ENCODE measurements around the gene RAB6D.
A peak's percentile ranks its signal among the peaks of the same experiment; 100 is the strongest.
"Not testable (repeated sequence)": the region's sequence is repeated elsewhere in the genome, so short reads cannot be mapped to it uniquely, and the experiment has no call there.

Gene RAB6D

DNA sequence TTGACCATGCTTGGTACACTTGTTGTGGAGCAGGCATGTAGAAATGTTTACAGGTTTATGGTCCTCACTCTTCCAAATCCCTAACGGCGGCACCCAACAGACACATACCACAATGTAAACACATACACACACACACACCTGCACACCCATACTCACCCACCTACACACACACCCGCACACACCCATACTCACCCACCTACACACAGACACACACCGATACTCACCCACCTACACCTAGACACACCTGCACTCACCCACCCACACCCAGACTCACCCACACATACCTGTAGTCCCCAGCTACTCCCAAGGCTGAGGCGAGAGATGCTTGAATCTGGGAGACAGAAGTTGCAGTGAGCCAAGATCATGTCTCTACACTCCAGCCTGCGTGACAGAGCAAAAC is 1.5 kb upstream of the RAB6D start:
- no peak for DNase-seq

- DNase-seq, result not testable (repeated sequence)
Measured at GRCh38 chr2:131363213-131363612, 755 bp downstream of the RAB6D start.

DNA sequence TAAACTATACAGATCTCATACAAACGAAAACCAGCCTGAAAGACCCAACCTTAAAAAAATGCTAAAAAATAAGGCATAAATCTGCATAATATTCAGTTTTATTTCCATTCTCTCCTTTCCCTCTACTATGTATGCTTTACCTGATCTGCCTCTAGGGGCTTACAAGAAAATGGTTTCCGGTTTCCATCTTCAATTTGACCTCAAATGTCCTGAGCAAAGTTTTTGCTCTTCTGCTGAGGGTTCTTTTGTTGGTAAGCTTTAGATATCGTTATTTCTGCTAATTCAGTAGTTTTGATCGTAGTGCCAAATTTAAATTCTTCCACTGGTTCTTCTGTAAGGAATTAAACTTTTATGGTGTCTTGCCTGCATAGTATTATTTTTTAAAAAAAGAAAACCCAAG is 2.2 kb downstream of the RAB6D start:
- not testable (repeated sequence) for DNase-seq

GRCh38 chr2:131353167-131353697 is 10.7 kb downstream of the RAB6D start:
- not testable (repeated sequence) for DNase-seq

DNA sequence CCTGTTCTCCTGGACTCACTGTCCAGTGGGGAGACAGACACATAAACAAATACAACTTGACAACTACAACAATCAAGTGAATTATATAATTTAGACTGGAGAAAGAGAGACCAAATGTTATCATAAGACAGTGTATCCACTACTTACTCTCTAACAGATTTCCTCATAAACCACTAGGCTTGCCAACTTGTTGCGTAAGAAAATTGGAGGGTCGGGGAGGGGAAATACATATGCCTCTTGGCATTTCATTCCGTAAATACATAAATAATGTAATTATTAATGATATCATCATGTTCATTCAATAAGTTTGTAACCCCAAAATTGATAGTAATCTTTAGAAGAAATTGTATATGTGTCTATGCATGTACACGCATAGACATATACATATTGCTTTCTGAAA is 14.9 kb downstream of the RAB6D start:
- DNase-seq, result no peak

GRCh38 chr2:131347035-131347434 is 16.9 kb downstream of the RAB6D start:
- DNase-seq, result not testable (repeated sequence)

- not testable (repeated sequence) for DNase-seq
Measured at GRCh38 chr2:131339307-131339706, 24.7 kb downstream of the RAB6D start.

- DNase-seq, result peak; percentile 2 to 19
Measured at GRCh38 chr2:131335319-131335718, 28.6 kb downstream of the RAB6D start.

GRCh38 chr2:131332709-131333108 is 31.3 kb downstream of the RAB6D start:
- DNase-seq, result not testable (repeated sequence)

- not testable (repeated sequence) for DNase-seq
Measured at GRCh38 chr2:131331000-131331399, 33.0 kb downstream of the RAB6D start.

DNA sequence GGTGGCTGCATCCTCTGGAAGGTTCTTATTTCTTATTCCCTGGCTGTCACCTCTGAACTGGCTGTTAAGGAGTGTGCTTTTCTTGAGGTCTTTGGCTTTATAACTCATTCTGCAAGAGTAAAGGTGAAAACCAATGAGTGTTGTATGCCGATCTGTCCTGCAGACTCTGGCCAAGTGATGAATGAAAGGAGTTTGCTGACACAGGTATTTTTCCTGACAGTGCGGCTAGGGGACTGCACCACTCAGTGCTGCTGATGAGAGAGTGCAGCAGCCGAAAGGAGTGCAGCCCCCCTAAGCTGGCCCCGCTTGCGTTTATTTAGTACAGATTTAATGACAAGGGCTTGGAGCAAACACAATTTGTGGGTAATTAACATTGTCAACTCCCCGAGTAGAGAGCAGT is 41.8 kb downstream of the RAB6D start:
- DNase-seq, result no peak

DNA sequence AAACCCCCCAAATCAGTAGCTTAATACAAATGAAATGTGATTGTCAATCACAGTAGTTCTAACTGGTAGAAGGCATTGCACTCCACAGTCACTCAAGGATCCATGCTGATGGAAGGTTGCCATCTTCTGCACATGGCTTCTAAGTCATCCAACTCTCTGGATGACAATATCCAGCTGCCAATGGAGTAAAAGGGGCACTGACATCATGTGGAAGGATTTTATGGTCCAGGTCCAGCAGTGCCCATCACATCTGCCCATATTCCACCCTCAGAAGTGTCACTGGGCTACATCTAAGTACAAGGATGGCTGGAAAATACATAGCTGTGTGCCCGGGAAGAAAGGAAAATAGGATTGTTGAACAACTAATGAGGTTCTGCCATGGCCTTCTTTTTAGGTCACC is 42.6 kb downstream of the RAB6D start:
- DNase-seq, result not testable (repeated sequence)

GRCh38 chr2:131311001-131311400 is 53.0 kb downstream of the RAB6D start:
- not testable (repeated sequence) for DNase-seq

Measured in SW 1271 (cell line).